Mesendoderm (in vitro differentiated cells): Measurements from ENCODE around the gene LZTR1.

Source experiments
- DNase-seq: peaks from one replicate; pipeline ENCODE4 v3.0.0; 2013
- H2AK5ac ChIP-seq: 2 replicates; pipeline ENCODE4 v1.6.1; 2013; ENCODE audit warnings: low read length, inconsistent platforms
- H2BK120ac ChIP-seq: 2 replicates; pipeline ENCODE4 v1.6.1; 2013; ENCODE audit warnings: low read depth, mild to moderate bottlenecking, low read length, moderate library complexity, mixed read lengths
- H2BK15ac ChIP-seq: replicated peaks from 2 replicates; pipeline ENCODE4 v1.6.1; 2013; ENCODE audit warnings: low read depth, mild to moderate bottlenecking, moderate library complexity
- H2BK5ac ChIP-seq: 2 replicates; pipeline ENCODE4 v1.6.1; 2013; ENCODE audit warnings: low read length, inconsistent platforms
- H3K18ac ChIP-seq: 2 replicates; pipeline ENCODE4 v1.6.1; 2013; ENCODE audit warnings: mild to moderate bottlenecking, low read length, mixed read lengths
- H3K23ac ChIP-seq: one replicate; pipeline ENCODE4 v1.6.1; 2013; ENCODE audit warnings: low read length
- H3K27ac ChIP-seq: 2 replicates; pipeline ENCODE4 v1.5.1; 2013; ENCODE audit warnings: low read depth, mild to moderate bottlenecking, inconsistent platforms, low read length, moderate library complexity
- H3K27me3 ChIP-seq: 2 replicates; pipeline ENCODE4 v1.6.1; 2013; ENCODE audit warnings: low read length, control low read depth, mild to moderate bottlenecking, inconsistent platforms; ENCODE audit not compliant: insufficient read depth, poor library complexity
- H3K36me3 ChIP-seq: 2 replicates; pipeline ENCODE4 v1.6.1; 2013; ENCODE audit warnings: low read length, inconsistent platforms; ENCODE audit not compliant: control insufficient read depth, insufficient read depth
- H3K4ac ChIP-seq: one replicate; pipeline ENCODE4 v1.6.1; 2013; ENCODE audit warnings: low read depth, mild to moderate bottlenecking, low read length, moderate library complexity
- H3K4me1 ChIP-seq: 2 replicates; pipeline ENCODE4 v1.6.1; 2013; ENCODE audit warnings: low read depth, low read length, inconsistent platforms; ENCODE audit not compliant: control insufficient read depth
- H3K4me2 ChIP-seq: 2 replicates; pipeline ENCODE4 v1.6.1; 2013; ENCODE audit warnings: low read length
- H3K4me3 ChIP-seq: 2 replicates; pipeline ENCODE4 v1.5.1; 2013; ENCODE audit warnings: mild to moderate bottlenecking, low read length
- H3K56ac ChIP-seq: one replicate; pipeline ENCODE4 v1.6.1; 2013; ENCODE audit warnings: low read length
- H3K79me1 ChIP-seq: 2 replicates; pipeline ENCODE4 v1.6.1; 2013; ENCODE audit warnings: low read length, inconsistent platforms
- H3K79me2 ChIP-seq: 2 replicates; pipeline ENCODE4 v1.6.1; 2013; ENCODE audit warnings: mild to moderate bottlenecking, low read length; ENCODE audit not compliant: control insufficient read depth, insufficient read depth
- H3K9ac ChIP-seq: 2 replicates; pipeline ENCODE4 v1.6.1; 2013; ENCODE audit warnings: low read length, inconsistent platforms
- H4K5ac ChIP-seq: one replicate; pipeline ENCODE4 v1.6.1; 2013; ENCODE audit warnings: low read length
- H4K8ac ChIP-seq: one replicate; pipeline ENCODE4 v1.6.1; 2013; ENCODE audit warnings: low read depth, mild to moderate bottlenecking, control low read depth, low read length, moderate library complexity
- WGBS: extraction: QIAGEN DNeasy Blood & Tissue Kit; methylation state at CpG from one replicate; pipeline ENCODE4 v1.1.7; 2013; ENCODE audit warnings: low lambda C conversion rate, missing lambda C conversion rate; ENCODE audit not compliant: insufficient coverage; ENCODE audit errors: extremely low coverage; 5-methylcytosine and 5-hydroxymethylcytosine counted together

Gene LZTR1

DNA sequence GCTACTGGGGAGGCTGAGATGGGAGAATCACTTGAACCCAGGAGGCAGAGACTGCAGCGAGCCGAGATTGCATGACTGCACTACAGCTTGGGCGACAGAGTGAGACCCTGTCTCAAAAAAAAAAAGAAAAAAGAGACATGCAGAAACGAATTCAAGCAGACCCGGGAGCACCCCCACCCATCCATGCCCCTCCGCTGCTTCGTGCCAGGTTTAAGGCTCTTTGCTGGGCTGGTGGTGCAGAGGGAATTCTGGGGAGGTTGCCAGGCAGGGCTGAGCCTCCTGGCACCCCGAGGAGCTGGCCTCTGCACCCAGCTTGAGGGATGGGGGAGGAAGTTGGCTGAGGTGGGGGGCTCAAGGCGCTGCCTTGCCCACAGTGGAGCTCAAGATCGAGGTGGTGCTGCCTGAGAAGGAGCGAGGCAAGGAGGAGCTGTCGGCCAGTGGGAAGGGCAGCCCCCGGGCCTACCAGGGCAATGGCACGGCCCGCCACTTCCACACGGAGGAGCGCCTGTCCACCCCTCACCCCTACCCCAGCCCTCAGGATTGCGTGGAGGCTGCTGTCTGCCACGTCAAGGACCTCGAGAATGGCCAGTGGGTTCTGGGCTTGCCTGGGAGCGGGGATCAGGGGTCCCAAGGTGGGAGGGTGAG lies 9.0 kb upstream of the LZTR1 start:
- Histone ChIP-seq H2BK5ac (no peak overlapping the region), H3K4ac (no peak overlapping the region), H3K4me3 (no peak overlapping the region), H3K4me1 (no peaks in the 10 kb centered on the region), H3K9ac (no peak overlapping the region), H3K27me3 (no peaks in the 10 kb centered on the region), H3K27ac (no peak overlapping the region), H3K79me1 (no peaks in the 10 kb centered on the region), H2BK120ac (no peak overlapping the region), H3K23ac (no peak overlapping the region), H3K36me3 (no peaks in the 10 kb centered on the region), H3K4me2 (no peak overlapping the region), H2BK15ac (no peak overlapping the region), H4K5ac (no peak overlapping the region), H3K79me2 (no peaks in the 10 kb centered on the region), H3K18ac (no peak overlapping the region), H3K56ac (no peak overlapping the region), H4K8ac (no peak overlapping the region), H2AK5ac (no peak overlapping the region)
- no CpG with 5 or more reads among the region's 21 CpGs for WGBS
- DNase-seq, result no peak

DNA sequence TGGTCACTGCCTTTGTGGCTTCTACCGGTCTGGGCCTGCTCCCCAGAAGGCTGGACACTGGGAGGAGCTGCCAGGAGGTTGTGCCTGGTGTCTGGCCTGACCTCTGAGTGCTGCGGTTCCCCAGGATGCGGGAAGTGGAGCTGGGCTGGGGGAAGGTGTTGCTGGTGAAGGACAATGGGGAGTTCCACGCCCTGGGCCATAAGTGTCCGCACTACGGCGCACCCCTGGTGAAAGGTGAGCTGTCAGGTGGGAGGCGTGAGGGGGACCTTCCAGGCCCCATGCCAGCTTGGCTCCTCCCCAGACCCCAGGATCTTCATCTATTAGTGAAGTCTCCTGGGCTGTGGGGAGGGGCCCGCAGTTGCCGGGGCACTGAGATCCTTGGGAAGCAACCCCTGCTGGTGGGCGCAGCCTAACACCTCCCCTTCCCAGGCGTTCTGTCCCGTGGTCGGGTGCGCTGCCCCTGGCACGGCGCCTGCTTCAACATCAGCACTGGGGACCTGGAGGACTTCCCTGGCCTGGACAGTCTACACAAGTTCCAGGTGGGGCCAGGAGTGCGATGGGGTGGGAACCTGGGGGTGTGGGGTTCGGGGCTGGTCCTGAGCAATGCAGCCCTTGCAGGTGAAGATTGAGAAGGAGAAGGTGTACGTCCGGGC lies 8.3 kb upstream of the LZTR1 start:
- H3K4me3 ChIP-seq, result no peak overlapping the region
- H2AK5ac ChIP-seq, result no peak overlapping the region
- H3K27me3 ChIP-seq, result no peaks in the 10 kb centered on the region
- no peak overlapping the region for H3K23ac ChIP-seq
- no peak overlapping the region for H3K18ac ChIP-seq
- no peak overlapping the region for H3K9ac ChIP-seq
- H3K79me1 ChIP-seq, result no peaks in the 10 kb centered on the region
- H3K27ac ChIP-seq, result no peak overlapping the region
- H2BK5ac ChIP-seq, result no peak overlapping the region
- no peak overlapping the region for H2BK15ac ChIP-seq
- no peak overlapping the region for H3K4me2 ChIP-seq
- H3K56ac ChIP-seq, result no peak overlapping the region
- H4K5ac ChIP-seq, result no peak overlapping the region
- no peaks in the 10 kb centered on the region for H3K4me1 ChIP-seq
- H3K79me2 ChIP-seq, result no peaks in the 10 kb centered on the region
- H3K36me3 ChIP-seq, result no peaks in the 10 kb centered on the region
- no peak for DNase-seq
- no peak overlapping the region for H3K4ac ChIP-seq
- no peak overlapping the region for H2BK120ac ChIP-seq
- WGBS, result no CpG with 5 or more reads among the region's 21 CpGs
- H4K8ac ChIP-seq, result no peak overlapping the region

DNA sequence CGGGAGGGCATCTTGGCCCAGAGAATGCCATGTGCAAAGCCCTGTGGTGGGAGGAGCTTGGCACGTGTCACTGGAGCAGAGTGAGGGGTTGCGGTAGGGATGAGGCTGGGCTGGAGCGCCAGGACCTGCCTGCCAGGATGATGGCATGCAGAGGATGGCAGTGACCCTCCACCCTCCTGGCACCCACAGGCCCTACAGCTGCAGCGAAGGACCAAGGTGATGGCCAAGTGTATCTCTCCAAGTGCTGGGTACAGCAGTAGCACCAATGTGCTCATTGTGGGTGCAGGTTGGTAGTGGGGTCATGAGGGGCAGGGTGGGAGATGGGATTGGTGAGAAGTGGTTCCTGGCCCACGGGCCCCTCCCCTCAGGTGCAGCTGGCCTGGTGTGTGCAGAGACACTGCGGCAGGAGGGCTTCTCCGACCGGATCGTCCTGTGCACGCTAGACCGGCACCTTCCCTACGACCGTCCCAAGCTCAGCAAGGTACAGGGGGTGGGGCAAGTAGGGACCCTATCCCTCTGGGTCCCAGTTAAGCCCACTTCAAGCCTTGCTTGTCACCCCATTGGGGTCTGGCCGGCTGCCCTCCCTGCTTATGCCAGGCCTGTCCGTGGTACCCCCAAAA lies 7.7 kb upstream of the LZTR1 start:
- H4K8ac ChIP-seq, result no peak overlapping the region
- no peaks in the 10 kb centered on the region for H3K4me1 ChIP-seq
- no peak overlapping the region for H3K23ac ChIP-seq
- H3K27me3 ChIP-seq, result no peaks in the 10 kb centered on the region
- H4K5ac ChIP-seq, result no peak overlapping the region
- no peak for DNase-seq
- no peak overlapping the region for H2AK5ac ChIP-seq
- no peak overlapping the region for H3K56ac ChIP-seq
- H3K79me2 ChIP-seq, result no peaks in the 10 kb centered on the region
- no peaks in the 10 kb centered on the region for H3K79me1 ChIP-seq
- no peak overlapping the region for H3K9ac ChIP-seq
- H3K18ac ChIP-seq, result no peak overlapping the region
- H3K4ac ChIP-seq, result no peak overlapping the region
- WGBS, result no CpG with 5 or more reads among the region's 16 CpGs
- no peak overlapping the region for H2BK120ac ChIP-seq
- no peak overlapping the region for H3K27ac ChIP-seq
- no peak overlapping the region for H3K4me3 ChIP-seq
- no peak overlapping the region for H3K4me2 ChIP-seq
- H3K36me3 ChIP-seq, result no peaks in the 10 kb centered on the region
- no peak overlapping the region for H2BK5ac ChIP-seq
- H2BK15ac ChIP-seq, result no peak overlapping the region

DNA sequence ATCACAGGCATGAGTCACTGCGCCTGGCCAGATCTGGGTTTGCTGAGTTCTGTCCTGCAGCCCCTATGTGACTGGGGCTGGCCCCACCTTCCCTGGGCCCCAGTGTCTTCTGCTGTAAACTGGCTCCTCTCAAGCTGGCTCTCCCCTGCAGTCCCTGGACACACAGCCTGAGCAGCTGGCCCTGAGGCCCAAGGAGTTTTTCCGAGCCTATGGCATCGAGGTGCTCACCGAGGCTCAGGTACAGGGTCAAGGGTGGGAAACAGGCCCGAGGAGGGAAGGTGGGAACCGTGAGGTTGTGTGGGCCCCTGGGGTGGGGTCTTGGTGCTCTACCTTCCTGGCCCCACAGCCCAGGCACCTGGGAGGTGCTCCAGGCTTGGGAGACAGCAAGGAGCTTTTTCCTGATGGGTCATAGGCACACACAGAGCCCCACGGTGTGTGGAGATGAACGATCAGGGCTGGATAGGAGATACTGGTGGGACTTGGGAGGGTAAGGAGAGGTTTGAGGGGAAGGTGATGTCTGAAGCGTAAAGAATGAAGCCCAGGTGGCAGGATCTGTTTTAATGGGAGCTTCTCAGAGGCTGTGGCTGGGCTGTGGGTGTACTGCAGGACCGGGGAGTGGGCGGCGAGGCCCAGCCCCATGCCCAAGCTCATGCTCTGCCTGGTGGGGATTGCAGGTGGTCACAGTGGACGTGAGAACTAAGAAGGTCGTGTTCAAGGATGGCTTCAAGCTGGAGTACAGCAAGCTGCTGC lies 6.4 kb upstream of the LZTR1 start:
- H2AK5ac ChIP-seq, result no peak overlapping the region
- H3K27me3 ChIP-seq, result no peaks in the 10 kb centered on the region
- peaks cover 3% of the 10 kb centered on the region for H3K4me1 ChIP-seq
- H3K4ac ChIP-seq, result no peak overlapping the region
- H3K23ac ChIP-seq, result no peak overlapping the region
- no CpG with 5 or more reads among the region's 14 CpGs for WGBS
- no peak overlapping the region for H3K18ac ChIP-seq
- peak overlapping the region; percentile 15 for H3K56ac ChIP-seq
- H3K9ac ChIP-seq, result no peak overlapping the region
- no peak overlapping the region for H4K8ac ChIP-seq
- no peaks in the 10 kb centered on the region for H3K36me3 ChIP-seq
- no peaks in the 10 kb centered on the region for H3K79me1 ChIP-seq
- H3K27ac ChIP-seq, result no peak overlapping the region
- no peak overlapping the region for H4K5ac ChIP-seq
- DNase-seq, result no peak
- no peak overlapping the region for H3K4me2 ChIP-seq
- H2BK15ac ChIP-seq, result no peak overlapping the region
- H3K4me3 ChIP-seq, result no peak overlapping the region
- no peaks in the 10 kb centered on the region for H3K79me2 ChIP-seq
- no peak overlapping the region for H2BK5ac ChIP-seq
- no peak overlapping the region for H2BK120ac ChIP-seq

DNA sequence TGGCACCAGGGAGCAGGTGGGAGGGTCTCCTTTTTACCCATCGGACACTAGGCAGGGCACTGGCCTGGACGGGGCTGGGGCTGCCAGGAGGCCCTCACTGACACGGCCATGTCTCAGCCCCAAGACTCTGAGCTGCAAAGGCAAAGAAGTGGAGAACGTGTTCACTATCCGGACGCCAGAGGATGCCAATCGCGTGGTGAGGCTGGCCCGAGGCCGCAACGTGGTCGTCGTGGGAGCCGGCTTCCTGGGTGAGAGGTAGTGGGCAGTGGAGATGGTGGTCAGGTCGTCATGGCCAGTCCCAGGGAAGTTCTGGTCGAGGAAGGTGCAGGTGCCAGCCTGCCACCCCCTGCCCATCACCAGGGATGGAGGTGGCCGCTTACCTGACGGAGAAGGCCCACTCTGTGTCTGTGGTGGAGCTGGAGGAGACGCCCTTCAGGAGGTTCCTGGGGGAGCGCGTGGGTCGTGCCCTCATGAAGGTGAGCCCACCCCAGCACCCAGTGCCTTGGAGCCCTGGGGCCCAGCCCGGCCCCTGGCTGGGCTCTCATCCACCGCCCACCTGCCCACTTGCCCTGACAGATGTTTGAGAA lies 5.7 kb upstream of the LZTR1 start:
- no peak for DNase-seq
- no peak overlapping the region for H2BK5ac ChIP-seq
- H3K79me1 ChIP-seq, result no peaks in the 10 kb centered on the region
- H3K4me1 ChIP-seq, result peaks cover 5% of the 10 kb centered on the region
- no peak overlapping the region for H2AK5ac ChIP-seq
- no peak overlapping the region for H3K27ac ChIP-seq
- no peak overlapping the region for H4K5ac ChIP-seq
- no peak overlapping the region for H3K18ac ChIP-seq
- WGBS, result no CpG with 5 or more reads among the region's 24 CpGs
- H2BK15ac ChIP-seq, result no peak overlapping the region
- H3K56ac ChIP-seq, result peak overlapping the region; percentile 15
- H3K4me2 ChIP-seq, result no peak overlapping the region
- H3K79me2 ChIP-seq, result no peaks in the 10 kb centered on the region
- no peak overlapping the region for H3K9ac ChIP-seq
- no peaks in the 10 kb centered on the region for H3K36me3 ChIP-seq
- no peak overlapping the region for H3K4ac ChIP-seq
- no peak overlapping the region for H2BK120ac ChIP-seq
- no peak overlapping the region for H4K8ac ChIP-seq
- H3K27me3 ChIP-seq, result no peaks in the 10 kb centered on the region
- no peak overlapping the region for H3K23ac ChIP-seq
- H3K4me3 ChIP-seq, result no peak overlapping the region
